GM10248 (cell line): ENCODE measurements around the gene VWA5B1.

ENCODE experiments used
- CTCF ChIA-PET: fragments of 300-600 bp; sonication (Branson Sonifier 250); formaldehyde crosslinking; extraction: SDS; loops from one replicate; lab custom pipeline; 2021; ENCODE audit warnings: antibody characterized with exemption; lab: Yijun Ruan, JAX
- POLR2A ChIA-PET: fragments of 350-650 bp; sonication (Branson Sonifier 250); formaldehyde crosslinking; extraction: SDS; loops from one replicate; lab custom pipeline; 2020; ENCODE audit warnings: antibody characterized with exemption; lab: Yijun Ruan, JAX
- DNase-seq: peaks from one replicate; pipeline ENCODE4 v3.0.0; 2012; ENCODE audit errors: extremely low spot score
- CTCF ChIP-seq: IDR thresholded peaks from 2 replicates; pipeline ENCODE4 v1.5.1; 2012; ENCODE audit warnings: mild to moderate bottlenecking, low read depth; ENCODE audit errors: extremely low read depth, missing control alignments, control extremely low read depth

VWA5B1 gene

GRCh38 chr1:20255666-20256065 lies 35.0 kb upstream of the VWA5B1 start:
- CTCF ChIA-PET, result no interaction called here
- POLR2A ChIA-PET, result no interaction called here
- TF ChIP-seq CTCF, result no peak
- no peak for DNase-seq

DNA sequence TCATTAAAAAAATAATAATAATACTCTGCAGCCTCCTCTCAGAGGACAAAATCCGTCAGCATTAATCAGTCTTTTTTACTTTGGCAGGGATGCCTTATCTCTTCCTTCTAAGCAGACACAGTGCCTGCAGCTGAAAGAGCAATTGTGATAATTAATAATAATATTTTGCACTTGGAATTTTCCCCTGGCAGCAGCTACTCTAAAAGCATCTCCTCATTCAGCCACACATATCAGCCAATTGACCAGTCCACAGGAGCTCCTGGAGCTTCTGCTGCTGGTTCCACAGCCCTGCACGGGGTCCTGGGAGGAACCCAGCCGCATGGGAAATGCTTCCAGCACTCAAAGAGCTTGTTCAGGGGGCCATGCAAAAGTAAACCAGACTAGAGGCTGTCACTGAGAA lies 31.0 kb upstream of the VWA5B1 start:
- TF ChIP-seq CTCF, result no peak
- CTCF ChIA-PET, result interaction anchor here (1.2 kb wide), 1 partner anchor 231 kb away, joined by 4 read pairs; no protein-coding TSS in a partner anchor
- POLR2A ChIA-PET, result no interaction called here
- DNase-seq, result no peak

- CTCF ChIA-PET, result no interaction called here
Measured at GRCh38 chr1:20261095-20261494, 29.6 kb upstream of the VWA5B1 start.

DNA sequence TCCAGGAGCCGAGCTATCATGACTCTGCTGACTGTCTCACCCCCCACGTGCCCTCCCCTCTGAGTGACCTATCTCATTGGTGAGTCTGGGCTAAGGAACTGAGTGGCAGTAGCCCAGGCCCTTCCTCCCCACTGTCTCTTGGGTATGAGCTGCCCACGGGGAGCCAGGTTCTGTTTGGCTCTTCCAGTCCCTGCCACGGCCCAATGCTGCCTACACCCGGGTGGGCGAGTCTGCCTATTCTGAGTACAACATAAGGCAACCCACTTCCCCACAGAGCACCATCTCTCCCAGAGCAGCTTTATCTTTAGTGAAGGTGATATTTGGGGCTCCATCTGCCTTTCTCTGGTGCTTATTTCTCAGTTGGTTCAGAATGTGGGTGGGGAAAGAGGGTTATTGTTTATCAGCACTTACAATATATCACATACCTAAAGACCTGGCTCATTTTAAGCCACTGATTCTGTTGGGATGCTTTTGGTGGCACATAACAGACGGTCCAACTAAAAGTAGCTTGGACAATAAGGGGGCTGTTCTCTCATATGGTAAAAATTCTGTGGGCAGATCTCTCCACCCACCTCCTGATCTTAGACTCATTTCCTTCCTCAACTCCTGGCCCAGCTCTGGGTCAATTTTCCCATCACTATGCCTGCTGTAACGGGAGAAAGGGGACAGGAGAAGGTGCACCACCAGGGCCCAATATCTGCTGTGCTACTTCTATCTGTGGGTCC lies 27.7 kb upstream of the VWA5B1 start:
- CTCF ChIA-PET, result no interaction called here
- no peak for DNase-seq
- TF ChIP-seq CTCF, result no peak
- POLR2A ChIA-PET, result no interaction called here

More at GRCh38 chr1:20261095-20261494, 29.6 kb upstream of the VWA5B1 start:
- POLR2A ChIA-PET, result no interaction called here
- DNase-seq, result no peak
- no peak for TF ChIP-seq CTCF

GRCh38 chr1:20265250-20265649 lies 25.4 kb upstream of the VWA5B1 start:
- ChIA-PET POLR2A (no interaction called here), CTCF (interaction anchor here (1.2 kb wide), 1 partner anchor 25 kb away, joined by 3 read pairs; no protein-coding TSS in a partner anchor)
- no peak for DNase-seq
- TF ChIP-seq CTCF, result no peak

- POLR2A ChIA-PET, result no interaction called here
- no peak for TF ChIP-seq CTCF
- CTCF ChIA-PET, result interaction anchor here (1.0 kb wide), 1 partner anchor 11 kb away, joined by 3 read pairs; no protein-coding TSS in a partner anchor
- DNase-seq, result no peak
Measured at GRCh38 chr1:20266141-20266540, 24.5 kb upstream of the VWA5B1 start.
